DMS153 (cell line): Measurements from ENCODE around the gene DBX1.

Experiments used
- DNase-seq: peaks from one replicate; lab custom pipeline; 2025; lab: John Stamatoyannopoulos, UW

DBX1 gene

DNA sequence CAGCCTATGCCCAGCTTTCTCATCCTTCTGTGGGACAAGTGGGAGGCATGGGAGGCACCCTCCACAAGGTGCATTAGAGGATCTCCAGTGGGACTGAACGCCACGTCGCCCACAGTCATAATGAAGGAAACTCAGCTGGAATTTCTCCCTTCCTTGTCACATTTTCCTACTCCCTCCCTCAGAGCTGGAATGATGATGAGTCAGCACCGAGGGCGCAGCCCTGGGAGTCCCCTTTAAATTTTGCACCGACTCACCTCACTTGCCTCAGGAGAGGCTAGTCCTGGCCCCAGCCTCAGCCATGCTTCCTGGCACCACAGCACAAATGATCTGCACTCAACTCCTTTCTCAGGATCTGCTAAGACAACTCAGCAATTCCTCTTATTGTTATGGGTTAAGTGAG lies 34.3 kb downstream of the DBX1 start:
- DNase-seq, result no peak

DNA sequence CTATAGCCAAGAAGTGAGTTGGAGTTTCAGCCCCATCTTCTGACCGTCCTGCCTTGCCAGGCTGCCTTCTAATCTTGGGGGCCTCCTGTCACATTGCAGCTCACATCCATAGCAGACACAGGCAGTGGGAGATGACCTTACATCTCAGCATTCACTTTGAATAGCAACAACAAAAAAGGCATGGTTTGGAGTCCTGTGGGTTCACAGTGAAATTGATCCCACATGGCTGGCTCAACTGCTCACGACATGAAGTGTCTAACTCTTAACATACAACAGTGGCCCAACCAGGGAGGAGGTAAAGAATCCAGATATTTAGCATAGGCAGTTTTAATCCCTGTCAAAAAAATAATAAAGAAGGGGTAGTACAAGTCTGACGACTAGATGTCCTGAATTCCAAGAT lies 38.1 kb downstream of the DBX1 start:
- no peak for DNase-seq

DNA sequence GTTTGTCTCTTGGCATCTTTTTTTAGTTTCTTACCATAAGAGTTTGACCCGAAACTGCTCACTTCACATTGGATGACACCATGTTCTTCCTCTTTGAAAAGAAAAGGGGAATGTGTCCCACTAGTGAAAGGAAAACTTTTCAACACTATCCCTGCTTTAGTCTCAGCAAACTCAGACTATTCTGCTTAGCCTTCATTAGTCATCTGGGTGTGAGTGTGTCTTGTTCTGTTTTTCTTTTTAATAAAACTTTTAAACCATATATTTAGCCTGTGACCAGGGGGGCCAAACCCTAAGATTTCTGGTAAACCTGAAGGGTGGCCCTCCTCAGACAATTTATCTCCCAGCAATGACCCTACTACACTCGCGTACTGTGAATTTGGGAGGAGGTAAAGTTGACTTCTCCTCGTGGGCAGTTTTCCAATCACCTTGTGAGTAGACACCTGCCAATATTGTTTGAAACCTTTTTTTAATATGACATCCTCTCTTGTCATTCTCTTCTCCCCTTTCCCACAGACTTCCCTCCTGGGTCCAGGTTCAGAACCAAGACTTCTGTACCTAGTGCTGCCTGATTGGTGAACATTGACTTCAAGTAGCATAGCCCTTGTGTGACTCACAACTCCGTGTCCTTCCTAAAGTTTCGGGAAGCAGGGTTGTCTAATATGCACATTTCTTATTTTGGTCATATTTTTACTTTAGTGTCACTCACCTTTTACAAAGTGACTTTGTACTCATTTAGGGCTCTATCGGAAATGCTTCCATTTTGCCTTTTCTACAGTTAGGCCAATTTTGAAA lies 39.9 kb downstream of the DBX1 start:
- no peak for DNase-seq

DNA sequence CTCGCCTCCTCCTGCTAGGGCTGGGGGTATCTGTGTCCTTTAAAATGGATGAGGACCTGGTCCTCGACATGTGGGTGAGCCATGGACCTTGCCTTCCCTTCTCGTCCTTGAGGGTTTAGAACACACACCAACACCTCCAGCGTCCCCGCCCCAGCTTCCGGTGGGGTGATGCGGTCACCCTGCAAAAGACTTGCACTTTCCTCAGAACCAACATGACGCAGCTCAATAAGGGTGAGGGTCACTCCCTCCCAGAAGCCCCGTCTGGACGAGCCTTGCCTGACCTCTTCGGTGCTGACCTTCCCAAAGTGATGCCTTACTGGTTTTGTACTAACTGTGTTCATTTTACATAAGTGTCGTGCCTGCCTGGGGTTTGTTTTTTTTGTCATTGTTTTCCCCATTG lies 41.0 kb downstream of the DBX1 start:
- DNase-seq, result no peak

DNA sequence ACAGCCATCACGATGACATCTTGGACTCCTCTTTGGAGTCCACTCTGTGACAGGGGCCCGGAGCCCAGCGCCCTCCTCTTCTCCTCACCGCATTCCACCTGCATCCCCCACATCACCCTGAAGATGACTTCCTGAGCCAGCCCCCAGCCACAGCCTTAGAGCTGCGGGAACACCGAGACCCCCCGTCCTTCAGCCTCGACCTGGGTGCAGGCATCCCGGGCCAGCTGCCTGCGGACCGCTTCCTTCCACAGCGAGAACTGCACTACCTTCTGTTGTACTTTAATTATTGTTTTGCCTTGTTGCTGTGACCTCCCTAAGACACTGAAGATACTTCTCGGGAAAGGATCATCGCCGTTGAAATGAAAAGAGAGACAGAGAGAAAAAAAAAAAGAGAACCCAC lies 42.1 kb downstream of the DBX1 start:
- DNase-seq, result no peak

DNA sequence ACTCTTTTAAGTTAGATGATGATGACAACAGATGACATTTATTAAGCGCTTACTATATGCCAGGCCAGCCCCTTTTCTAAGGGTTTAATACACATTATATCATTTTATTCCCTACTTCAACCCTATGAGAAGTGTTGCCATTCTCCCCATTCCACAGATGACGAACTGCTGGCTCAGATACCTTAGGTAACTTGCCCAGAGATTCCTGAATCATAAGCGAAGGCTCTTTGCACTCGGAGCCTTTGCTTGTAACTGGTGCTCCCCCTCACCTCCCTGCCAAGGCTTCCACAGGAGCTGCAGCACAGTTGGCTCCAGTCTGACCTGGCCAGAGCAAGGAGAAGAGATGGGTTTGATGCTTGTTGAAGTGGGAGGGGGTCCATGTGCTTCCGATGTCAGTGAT lies 43.0 kb downstream of the DBX1 start:
- DNase-seq, result no peak

DNA sequence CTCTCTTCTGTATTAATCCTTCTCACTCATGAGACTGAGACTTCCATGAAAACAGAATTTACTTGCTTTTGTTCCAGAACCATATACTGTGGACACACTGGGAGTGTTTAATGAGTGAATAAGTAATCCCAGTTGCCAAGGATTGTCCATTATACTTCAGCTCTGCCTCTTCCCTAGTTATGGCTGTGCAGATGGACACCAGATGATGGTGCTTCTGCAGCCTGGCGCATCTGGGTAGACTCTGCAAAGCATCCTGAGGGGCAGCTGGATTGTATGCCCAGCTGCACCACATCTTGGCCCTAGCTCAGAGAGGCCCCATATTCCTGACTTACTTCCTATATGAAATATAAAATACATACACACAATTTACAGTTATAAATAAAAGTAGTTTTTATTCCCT lies 43.5 kb downstream of the DBX1 start:
- no peak for DNase-seq

DNA sequence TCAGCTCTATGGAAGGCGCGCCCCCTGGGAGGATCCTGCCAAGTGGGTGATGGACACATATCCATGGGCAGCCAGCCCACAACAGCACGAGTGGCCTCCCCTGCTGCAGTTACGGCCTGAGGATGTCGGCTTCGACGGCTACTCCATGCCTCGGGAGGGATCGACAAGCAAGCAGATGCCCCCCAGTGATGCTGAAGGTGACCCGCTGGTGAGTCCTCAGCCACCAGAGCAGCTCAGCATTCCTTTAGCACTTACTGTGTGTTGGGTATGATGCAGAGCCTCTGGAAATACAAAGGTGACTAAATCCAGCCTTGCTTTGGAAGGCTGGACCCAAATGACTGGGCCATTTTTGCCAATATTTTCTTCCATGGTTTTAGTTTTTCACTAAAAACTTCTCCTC lies 45.7 kb downstream of the DBX1 start:
- DNase-seq, result no peak

DNA sequence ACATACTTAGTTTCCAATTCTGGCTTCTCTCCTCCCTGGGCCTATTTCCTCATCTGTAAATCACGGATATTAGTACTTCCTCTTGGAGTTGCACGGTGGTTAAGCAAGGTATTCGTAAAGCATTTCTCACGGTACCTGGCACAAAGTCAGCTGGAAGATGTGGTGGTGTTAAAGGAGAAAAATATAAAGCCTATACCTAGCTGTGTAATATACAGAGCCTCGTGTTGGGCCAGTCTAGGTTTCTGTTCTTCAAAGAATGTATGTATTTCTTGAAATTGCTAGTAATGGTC lies 47.2 kb downstream of the DBX1 start:
- DNase-seq, result no peak

DNA sequence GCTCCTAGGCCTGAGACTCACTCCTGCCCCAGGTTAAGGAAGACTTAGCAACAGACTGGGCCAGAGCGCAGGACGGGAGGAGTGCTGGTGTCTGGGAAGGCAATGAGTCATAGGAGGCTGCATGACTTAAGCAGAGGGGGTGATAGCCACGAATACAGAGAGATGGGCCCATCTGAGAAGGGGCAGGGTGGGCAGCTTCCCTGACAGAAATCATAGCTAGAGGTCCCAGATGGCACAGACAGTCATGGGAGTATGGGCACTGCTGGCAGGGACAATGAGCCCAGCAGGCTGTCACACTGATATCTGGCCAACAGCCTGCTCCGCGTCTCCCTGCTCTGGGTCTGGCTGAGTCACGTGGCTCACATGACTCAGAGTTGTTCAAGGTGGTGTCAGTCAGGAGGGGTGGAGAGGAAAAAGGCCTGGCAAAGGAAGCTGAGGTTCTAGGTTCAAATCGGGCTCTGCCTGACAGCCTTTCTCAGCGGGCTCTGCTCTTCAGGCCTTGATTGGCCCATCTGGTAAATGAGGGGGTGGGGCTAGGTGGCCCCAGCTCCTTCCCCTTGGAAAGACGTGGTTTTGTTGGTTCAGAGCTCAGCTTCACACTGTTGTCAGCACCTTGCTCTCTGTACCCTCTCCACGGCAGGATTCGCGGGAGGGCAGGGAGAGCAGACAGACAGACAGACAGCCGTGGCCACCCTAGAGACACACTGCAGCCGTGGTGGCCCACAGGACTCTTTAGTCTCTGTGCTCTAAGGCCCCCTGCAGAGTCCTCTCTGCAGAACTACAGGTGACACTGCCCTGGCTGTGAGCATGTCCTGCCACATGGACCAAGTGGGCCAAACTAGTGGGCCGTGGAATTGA lies 47.8 kb downstream of the DBX1 start:
- no peak for DNase-seq

DNA sequence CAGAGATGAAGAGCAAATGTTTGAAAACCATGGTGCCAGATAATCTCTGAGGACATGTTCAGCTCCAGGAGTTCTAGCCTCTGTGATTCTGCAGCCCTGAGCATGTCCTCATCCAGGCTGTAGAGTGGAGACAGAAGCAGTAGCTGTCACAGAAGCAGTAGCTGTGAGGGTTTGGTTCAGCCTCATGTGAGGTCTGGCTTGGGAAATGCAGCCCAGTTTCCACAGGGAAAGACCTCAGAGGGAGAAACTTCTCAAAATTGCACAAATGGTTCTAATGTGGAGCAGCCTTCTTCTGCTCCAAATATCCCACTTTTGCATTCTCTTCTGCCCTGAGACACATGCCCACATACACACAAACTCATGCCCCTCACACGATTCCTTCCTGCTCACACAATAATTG lies 48.4 kb downstream of the DBX1 start:
- no peak for DNase-seq

DNA sequence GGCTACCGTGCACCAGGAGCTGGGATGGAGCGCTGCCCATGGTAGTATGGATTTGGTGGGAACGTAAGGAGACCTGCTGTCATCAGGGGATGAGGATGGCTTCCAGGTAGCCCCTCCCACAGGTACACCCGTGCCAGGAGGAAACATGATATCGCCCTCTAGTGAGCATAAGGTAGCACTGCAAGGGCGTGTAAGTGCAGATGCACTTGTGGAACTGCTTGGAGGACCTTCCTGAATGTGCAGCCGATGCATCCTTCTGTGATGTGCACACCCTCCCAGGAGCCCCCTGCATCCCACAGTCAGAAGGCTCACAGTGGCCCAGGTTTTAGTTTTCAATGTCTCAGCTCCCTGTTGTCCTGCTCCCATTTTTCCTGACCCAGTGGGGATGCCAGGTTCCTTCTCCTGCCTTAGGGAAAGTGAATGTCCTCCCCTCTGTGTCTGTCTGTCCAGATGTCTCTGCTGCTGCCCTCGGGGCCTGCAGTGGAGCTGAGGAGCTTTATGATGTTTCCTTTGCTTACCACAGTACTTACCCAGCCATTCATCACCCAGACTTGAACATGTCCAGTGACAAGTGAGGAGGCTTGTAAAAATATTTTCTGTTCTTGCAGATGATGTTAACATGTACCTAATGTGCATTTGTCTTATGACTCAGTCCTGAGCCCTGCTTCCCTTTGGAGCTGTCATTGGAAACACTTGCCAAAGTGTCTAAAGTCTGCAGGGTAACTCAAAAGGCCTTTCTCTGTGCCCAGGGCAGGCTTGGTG lies 49.2 kb downstream of the DBX1 start:
- DNase-seq, result peak; percentile 47

DNA sequence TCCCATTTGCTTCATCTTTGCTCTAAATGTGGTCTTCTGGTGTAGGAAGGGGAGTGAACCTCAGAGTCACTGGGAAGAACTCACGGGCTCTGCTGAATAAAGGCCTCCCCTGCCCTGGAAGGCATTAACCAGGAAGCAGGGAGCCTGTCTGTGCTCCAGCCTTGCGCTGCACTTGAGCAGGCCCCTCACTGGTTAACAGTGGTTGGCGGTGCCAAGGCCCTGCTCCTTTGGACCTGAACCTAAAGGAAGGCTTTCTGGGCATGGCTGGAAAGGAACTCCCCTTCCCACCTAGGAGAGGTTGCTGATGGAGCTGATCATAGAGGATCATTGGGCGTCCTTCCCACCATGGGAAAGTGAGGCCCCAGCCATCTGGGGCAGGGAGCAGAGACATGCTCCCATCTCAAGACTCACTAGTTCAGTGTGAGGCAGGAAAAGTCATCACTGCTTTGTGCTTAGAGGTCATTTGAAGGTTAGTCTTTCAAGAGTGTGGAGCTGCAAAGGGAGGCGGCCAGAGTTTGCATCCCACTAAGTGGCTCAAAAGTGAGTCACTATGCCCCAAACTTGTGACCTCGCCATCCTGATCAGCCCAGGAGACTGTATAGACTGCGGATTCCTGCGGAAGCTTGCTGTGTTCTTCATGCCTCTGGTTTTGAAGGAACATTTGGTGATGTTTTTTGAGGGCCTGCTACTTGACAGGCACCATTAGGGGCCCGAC lies 50.4 kb downstream of the DBX1 start:
- DNase-seq, result no peak
